GM21619 (cell line): ENCODE results near the gene PEX5L.
"Not testable (repeated sequence)": the region's sequence is repeated elsewhere in the genome, so short reads cannot be mapped to it uniquely, and the experiment has no call there.

Experiments
- ATAC-seq: cut with Tn5 transposase; IDR thresholded peaks from one replicate; pipeline ENCODE4 v1.9.1; 2021; ENCODE audit not compliant: unreplicated experiment

Gene PEX5L

GRCh38 chr3:180017846-180018245, 18.9 kb downstream of the PEX5L start:
- ATAC-seq, result no peak

GRCh38 chr3:180011927-180012326, 24.8 kb downstream of the PEX5L start:
- no peak for ATAC-seq

GRCh38 chr3:180008318-180008717, 28.4 kb downstream of the PEX5L start:
- ATAC-seq, result not testable (repeated sequence)

- ATAC-seq, result no peak
Observed at GRCh38 chr3:180004542-180004941, 32.2 kb downstream of the PEX5L start.

GRCh38 chr3:180002006-180002405, 34.7 kb downstream of the PEX5L start:
- no peak for ATAC-seq

- no peak for ATAC-seq
Observed at GRCh38 chr3:180000500-180000899, 36.2 kb downstream of the PEX5L start.

- ATAC-seq, result no peak
Observed at GRCh38 chr3:179995406-179995805, 41.3 kb downstream of the PEX5L start.

GRCh38 chr3:179991883-179992282, 44.9 kb downstream of the PEX5L start:
- no peak for ATAC-seq

- ATAC-seq, result no peak
Observed at GRCh38 chr3:179991104-179991503, 45.6 kb downstream of the PEX5L start.

GRCh38 chr3:179981646-179982045, 55.1 kb downstream of the PEX5L start:
- ATAC-seq, result no peak

- ATAC-seq, result no peak
Observed at GRCh38 chr3:179977356-179977755, 59.4 kb downstream of the PEX5L start.

GRCh38 chr3:179973931-179974361, 62.8 kb downstream of the PEX5L start:
- peak; percentile 43 for ATAC-seq

- no peak for ATAC-seq
Observed at GRCh38 chr3:179972881-179973423, 63.8 kb downstream of the PEX5L start.

GRCh38 chr3:179971280-179971679, 65.5 kb downstream of the PEX5L start:
- no peak for ATAC-seq

GRCh38 chr3:179970746-179971145, 66.0 kb downstream of the PEX5L start:
- no peak for ATAC-seq

- peak; percentile 32 for ATAC-seq
Observed at GRCh38 chr3:179969525-179969924, 67.2 kb downstream of the PEX5L start.

- peak; percentile 85 for ATAC-seq
Observed at GRCh38 chr3:179967622-179968021, 69.1 kb downstream of the PEX5L start.

- ATAC-seq, result no peak
Observed at GRCh38 chr3:179964890-179965289, 71.8 kb downstream of the PEX5L start.

GRCh38 chr3:179962629-179963387, 73.9 kb downstream of the PEX5L start:
- no peak for ATAC-seq

- peak; percentile 69 for ATAC-seq
Observed at GRCh38 chr3:179961703-179962078, 75.0 kb downstream of the PEX5L start.

- peak; percentile 18 for ATAC-seq
Observed at GRCh38 chr3:179961071-179961702, 75.5 kb downstream of the PEX5L start.

GRCh38 chr3:179958759-179959158, 78.0 kb downstream of the PEX5L start:
- no peak for ATAC-seq
